H9 (cell line): Measurements from ENCODE around the gene NRG2. TPM values are rescaled to one million over a fixed set of nuclear protein-coding genes. Genes with fewer than 3 reads are reported as not detected.

Experiments
- DNase-seq: peaks from one replicate; pipeline ENCODE4 v3.0.0-alpha.2; 2017
- H2AFZ ChIP-seq: one replicate; pipeline ENCODE4 v1.6.1; 2013; ENCODE audit warnings: mild to moderate bottlenecking, low read length, control low read depth, moderate library complexity
- H2AK5ac ChIP-seq: 2 replicates; pipeline ENCODE4 v1.6.1; 2013; ENCODE audit warnings: low read length, control low read depth, mixed read lengths; ENCODE audit not compliant: insufficient read length
- H2BK120ac ChIP-seq: one replicate; pipeline ENCODE4 v1.6.1; 2013; ENCODE audit warnings: low read depth, mild to moderate bottlenecking, low read length, control low read depth, inconsistent platforms; ENCODE audit not compliant: poor library complexity, severe bottlenecking
- H2BK12ac ChIP-seq: 2 replicates; pipeline ENCODE4 v1.6.1; 2013; ENCODE audit warnings: low read length, control low read depth, mixed read lengths, low read depth; ENCODE audit not compliant: insufficient read length
- H2BK15ac ChIP-seq: 2 replicates; pipeline ENCODE4 v1.6.1; 2013; ENCODE audit warnings: low read depth, low read length, control low read depth
- H2BK20ac ChIP-seq: one replicate; pipeline ENCODE4 v1.6.1; 2013; ENCODE audit warnings: low read depth, mild to moderate bottlenecking, low read length, control low read depth, inconsistent platforms; ENCODE audit not compliant: poor library complexity, severe bottlenecking
- H2BK5ac ChIP-seq: 2 replicates; pipeline ENCODE4 v1.6.1; 2013; ENCODE audit warnings: low read length, control low read depth, mixed read lengths; ENCODE audit not compliant: insufficient read length
- H3K14ac ChIP-seq: 2 replicates; pipeline ENCODE4 v1.6.1; 2013; ENCODE audit warnings: low read length, control low read depth; ENCODE audit not compliant: insufficient read depth
- H3K18ac ChIP-seq: 2 replicates; pipeline ENCODE4 v1.6.1; 2013; ENCODE audit warnings: low read depth, mild to moderate bottlenecking, mixed read lengths, low read length, control low read depth; ENCODE audit not compliant: insufficient read length
- H3K23ac ChIP-seq: 2 replicates; pipeline ENCODE4 v1.6.1; 2013; ENCODE audit warnings: low read length, control low read depth, mixed read lengths, low read depth; ENCODE audit not compliant: insufficient read length
- H3K23me2 ChIP-seq: 2 replicates; pipeline ENCODE4 v1.6.1; 2013; ENCODE audit warnings: low read depth, mild to moderate bottlenecking, mixed read lengths, low read length, control low read depth; ENCODE audit not compliant: insufficient read length, poor library complexity, severe bottlenecking
- H3K27ac ChIP-seq: 2 replicates; pipeline ENCODE4 v1.5.1; 2013; ENCODE audit warnings: low read length, control low read depth, mixed read lengths, low read depth; ENCODE audit not compliant: insufficient read length
- H3K27me3 ChIP-seq: 2 replicates; pipeline ENCODE4 v1.6.1; 2013; ENCODE audit warnings: low read length, control low read depth, inconsistent platforms; ENCODE audit not compliant: insufficient read depth
- H3K4ac ChIP-seq: 2 replicates; pipeline ENCODE4 v1.6.1; 2013; ENCODE audit warnings: low read depth, mild to moderate bottlenecking, control low read depth, inconsistent platforms, low read length, moderate library complexity
- H3K4me1 ChIP-seq: 2 replicates; pipeline ENCODE4 v1.6.1; 2013; ENCODE audit warnings: low read length, control low read depth, inconsistent platforms; ENCODE audit not compliant: insufficient read depth
- H3K4me2 ChIP-seq: 2 replicates; pipeline ENCODE4 v1.6.1; 2013; ENCODE audit warnings: low read length, control low read depth, mixed read lengths; ENCODE audit not compliant: insufficient read length, insufficient read depth
- H3K56ac ChIP-seq: 2 replicates; pipeline ENCODE4 v1.6.1; 2013; ENCODE audit warnings: low read depth, mild to moderate bottlenecking, mixed read lengths, low read length, control low read depth; ENCODE audit not compliant: insufficient read length
- H3K79me1 ChIP-seq: 2 replicates; pipeline ENCODE4 v1.6.1; 2013; ENCODE audit warnings: low read depth, mild to moderate bottlenecking, moderate library complexity, low read length, control low read depth, inconsistent platforms; ENCODE audit not compliant: insufficient read depth, poor library complexity, severe bottlenecking
- H3K79me2 ChIP-seq: 2 replicates; pipeline ENCODE4 v1.6.1; 2013; ENCODE audit warnings: low read length, control low read depth, inconsistent platforms; ENCODE audit not compliant: insufficient read depth
- H3K9ac ChIP-seq: 2 replicates; pipeline ENCODE4 v1.6.1; 2013; ENCODE audit warnings: low read length, control low read depth, mixed read lengths; ENCODE audit not compliant: insufficient read length; ENCODE audit errors: extremely low read depth
- H3K9me3 ChIP-seq: one replicate; pipeline ENCODE4 v1.6.1; 2013; ENCODE audit warnings: low read depth, low read length, inconsistent platforms; ENCODE audit not compliant: control insufficient read depth
- H3T11ph ChIP-seq: one replicate; pipeline ENCODE4 v1.6.1; 2013; ENCODE audit warnings: mild to moderate bottlenecking, low read length, control low read depth, inconsistent platforms
- H4K20me1 ChIP-seq: one replicate; pipeline ENCODE4 v1.6.1; 2013; ENCODE audit not compliant: control insufficient read depth, insufficient read length, insufficient read depth
- H4K5ac ChIP-seq: 2 replicates; pipeline ENCODE4 v1.6.1; 2013; ENCODE audit warnings: low read depth, mild to moderate bottlenecking, mixed read lengths, low read length, control low read depth; ENCODE audit not compliant: insufficient read length
- H4K8ac ChIP-seq: replicated peaks from 2 replicates; pipeline ENCODE4 v1.6.1; 2013; ENCODE audit warnings: low read length, control low read depth, mixed read lengths, low read depth; ENCODE audit not compliant: insufficient read length
- H4K91ac ChIP-seq: 2 replicates; pipeline ENCODE4 v1.6.1; 2013; ENCODE audit warnings: low read depth, mild to moderate bottlenecking, moderate library complexity, mixed read lengths, low read length, control low read depth; ENCODE audit not compliant: insufficient read length
- H3K27ac Mint-ChIP-seq, 3 experiments: 2 replicates in 2 of 3; 3 replicates in 1 of 3; pipeline ENCODE4 v1.8.0; 2020 to 2021; ENCODE audit warnings: mixed read lengths in 3 of 3, mild to moderate bottlenecking in 1 of 3, moderate library complexity in 1 of 3
- H3K27me3 Mint-ChIP-seq: 2 replicates; pipeline ENCODE4 v1.8.0; 2021; ENCODE audit warnings: low read depth, mild to moderate bottlenecking, moderate library complexity, mixed read lengths
- H3K36me3 Mint-ChIP-seq, 3 experiments: 2 replicates in 2 of 3; 3 replicates in 1 of 3; pipeline ENCODE4 v1.8.0; 2020 to 2021; ENCODE audit warnings: low read depth in 3 of 3, mixed read lengths in 3 of 3; ENCODE audit not compliant: insufficient read depth in 1 of 3
- H3K4me1 Mint-ChIP-seq, 2 experiments: 2 replicates each; pipeline ENCODE4 v1.8.0; 2020; ENCODE audit warnings: mixed read lengths in 2 of 2
- H3K4me3 Mint-ChIP-seq, 2 experiments: 2 replicates in 1 of 2; 3 replicates in 1 of 2; pipeline ENCODE4 v1.8.0; 2020 to 2021; ENCODE audit warnings: mild to moderate bottlenecking in 2 of 2, mixed read lengths in 2 of 2, moderate library complexity in 1 of 2
- H3K9me3 Mint-ChIP-seq, 2 experiments: 2 replicates in 1 of 2; 3 replicates in 1 of 2; pipeline ENCODE4 v1.8.0; 2020; ENCODE audit warnings: mild to moderate bottlenecking in 2 of 2, mixed read lengths in 2 of 2, moderate library complexity in 1 of 2
- WGBS: extraction: QIAGEN DNeasy Blood & Tissue Kit; methylation state at CpG from one replicate; pipeline ENCODE4 v1.1.7; 2013; ENCODE audit warnings: missing lambda C conversion rate, low lambda C conversion rate, mixed read lengths; ENCODE audit not compliant: insufficient read length; ENCODE audit errors: extremely low coverage; 5-methylcytosine and 5-hydroxymethylcytosine counted together
- total RNA-seq: library from RNA; stranded (reverse); gene quantifications from 2 replicates; pipeline ENCODE4 v1.2.1, GENCODE V29; 2021
- TF ChIP-seq, protein P1 (sequence below): fragments of 200-600 bp; sonication (generic); conservative IDR thresholded peaks from 3 replicates; pipeline ENCODE4 v1.8.0; 2021; ENCODE audit warnings: antibody characterized with exemption, mild to moderate bottlenecking

The NRG2 gene
- total RNA-seq, 1 experiment from 2014 or later, result not detected

DNA sequence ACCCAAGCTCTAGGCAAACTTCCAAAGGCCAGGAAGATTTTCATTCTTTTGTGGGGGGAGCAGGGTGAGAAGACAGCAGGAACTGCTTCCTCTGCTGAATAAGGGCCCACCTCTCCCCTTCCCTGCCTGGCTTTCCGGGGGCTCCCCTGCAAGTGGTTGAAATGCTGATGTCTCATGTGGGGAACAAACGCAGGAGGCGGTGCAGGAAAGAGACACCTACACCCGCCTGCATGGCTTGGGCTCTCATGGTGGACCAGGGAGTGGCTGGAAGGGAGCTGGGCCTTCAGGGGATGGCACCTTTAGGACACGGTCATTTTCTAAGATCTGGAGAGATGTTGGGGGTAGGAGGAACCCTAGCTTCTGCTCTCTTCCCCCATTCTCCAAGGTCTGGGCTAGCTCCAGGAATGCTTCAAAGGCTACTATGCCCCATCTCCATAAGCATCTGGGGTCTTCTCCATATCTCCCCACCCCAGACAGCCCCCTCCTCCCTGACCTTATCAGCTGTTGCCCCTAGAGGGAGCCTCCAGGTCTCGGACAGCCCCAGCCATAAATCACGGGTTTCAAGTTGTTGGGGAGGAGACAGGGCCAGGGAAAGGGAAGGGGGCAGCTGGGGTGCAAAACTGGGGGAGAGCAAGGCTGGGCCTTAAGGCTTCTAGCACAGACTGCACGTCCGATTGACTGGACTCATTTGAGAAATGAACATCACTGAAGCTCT lies 170.9 kb downstream of the NRG2 start:
- peaks cover 32% of the 10 kb centered on the region for H3K27me3 Mint-ChIP-seq

More for the DNA sequence above, 170.9 kb downstream of the NRG2 start:
- Histone ChIP-seq H3K23me2 (no peaks in the 10 kb centered on the region), H3K4ac (no peak overlapping the region), H2AK5ac (no peak overlapping the region), H3K4me2 (no peak overlapping the region), H4K91ac (no peak overlapping the region), H2BK12ac (no peak overlapping the region), H3K4me1 (no peaks in the 10 kb centered on the region), H3K14ac (no peak overlapping the region), H3K79me2 (no peaks in the 10 kb centered on the region), H3K18ac (no peak overlapping the region), H3K27me3 (no peaks in the 10 kb centered on the region), H3K23ac (no peak overlapping the region), H2BK15ac (no peak overlapping the region), H2BK5ac (no peak overlapping the region), H4K5ac (no peak overlapping the region), H4K20me1 (no peaks in the 10 kb centered on the region), H3K79me1 (no peaks in the 10 kb centered on the region), H2BK120ac (no peak overlapping the region), H2AFZ (no peak overlapping the region), H4K8ac (no peak overlapping the region), H3K9ac (no peak overlapping the region), H3T11ph (no peak overlapping the region), H3K56ac (no peak overlapping the region), H2BK20ac (no peak overlapping the region), H3K27ac (no peak overlapping the region), H3K9me3 (no peaks in the 10 kb centered on the region)
- H3K9me3 Mint-ChIP-seq, result peaks cover 3 to 7% of the 10 kb centered on the region in 2 experiments; a peak in 4 of 5 replicates
- no peak overlapping the region for H3K27ac Mint-ChIP-seq
- DNase-seq, result no peak
- TF ChIP-seq, protein P1, sequence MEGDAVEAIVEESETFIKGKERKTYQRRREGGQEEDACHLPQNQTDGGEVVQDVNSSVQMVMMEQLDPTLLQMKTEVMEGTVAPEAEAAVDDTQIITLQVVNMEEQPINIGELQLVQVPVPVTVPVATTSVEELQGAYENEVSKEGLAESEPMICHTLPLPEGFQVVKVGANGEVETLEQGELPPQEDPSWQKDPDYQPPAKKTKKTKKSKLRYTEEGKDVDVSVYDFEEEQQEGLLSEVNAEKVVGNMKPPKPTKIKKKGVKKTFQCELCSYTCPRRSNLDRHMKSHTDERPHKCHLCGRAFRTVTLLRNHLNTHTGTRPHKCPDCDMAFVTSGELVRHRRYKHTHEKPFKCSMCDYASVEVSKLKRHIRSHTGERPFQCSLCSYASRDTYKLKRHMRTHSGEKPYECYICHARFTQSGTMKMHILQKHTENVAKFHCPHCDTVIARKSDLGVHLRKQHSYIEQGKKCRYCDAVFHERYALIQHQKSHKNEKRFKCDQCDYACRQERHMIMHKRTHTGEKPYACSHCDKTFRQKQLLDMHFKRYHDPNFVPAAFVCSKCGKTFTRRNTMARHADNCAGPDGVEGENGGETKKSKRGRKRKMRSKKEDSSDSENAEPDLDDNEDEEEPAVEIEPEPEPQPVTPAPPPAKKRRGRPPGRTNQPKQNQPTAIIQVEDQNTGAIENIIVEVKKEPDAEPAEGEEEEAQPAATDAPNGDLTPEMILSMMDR, result peak; percentile 61
- peaks cover 13 to 15% of the 10 kb centered on the region in 2 experiments for H3K4me1 Mint-ChIP-seq
- WGBS, result no CpG with 5 or more reads among the region's 9 CpGs
- H3K4me3 Mint-ChIP-seq, result no peak overlapping the region
- H3K36me3 Mint-ChIP-seq, result peaks cover 0 to 6% (median 0%) of the 10 kb centered on the region in 3 experiments; a peak in 1 of 7 replicates
